K562 (cell line): Measurements from ENCODE around the gene MEIKIN. TPM values are rescaled to one million over a fixed set of nuclear protein-coding genes. Genes with fewer than 3 reads are reported as not detected.

Experiments
- ATAC-seq: fragments of 200-7000 bp; cut with Tn5 transposase; 3 replicates; pipeline ENCODE4 v1.9.1; 2020; ENCODE audit warnings: moderate library complexity
- BruUV-seq: library from RNA; stranded (reverse); fragments of 400-500 nt; replicated peaks from 2 replicates; lab custom pipeline; 2021; lab: Mats Ljungman, UMichigan
- CTCF ChIA-PET: fragments of 300-600 bp; formaldehyde crosslinking; extraction: SDS; loops from one replicate; lab custom pipeline; 2021; ENCODE audit warnings: low intra/inter-chr PET ratio; lab: Yijun Ruan, JAX
- POLR2A ChIA-PET: fragments of 300-600, 350-650 bp; sonication (Branson Sonifier 250); formaldehyde crosslinking; extraction: SDS; loops from one replicate; lab custom pipeline; 2021; ENCODE audit warnings: antibody characterized with exemption, inconsistent platforms; lab: Yijun Ruan, JAX
- DNase-seq, 4 experiments: peaks; one replicate each; pipeline versions ENCODE4 v3.0.0 to v3.0.0-alpha.2; 2011 to 2018; ENCODE audit warnings: low spot score in 3 of 4, mixed read lengths in 3 of 4; ENCODE audit errors: extremely low read depth in 1 of 4
- FAIRE-seq: peaks from 2 replicates; lab custom pipeline; 2011; peaks lifted over from hg19 to GRCh38; lab: Jason Lieb, UNC
- H2AFZ ChIP-seq: 2 replicates; pipeline ENCODE4 v1.6.0; 2011; ENCODE audit warnings: low read depth, low read length, control low read depth, inconsistent platforms
- H3K27ac ChIP-seq: fragments of 200-600 bp; 3 replicates; pipeline ENCODE4 v1.8.0; 2011; ENCODE audit warnings: low read depth, mild to moderate bottlenecking, control low read depth, inconsistent platforms, low read length, moderate library complexity, mixed read lengths; ENCODE audit errors: extremely low read depth
- H3K27me3 ChIP-seq, 2 experiments: fragments of 300-600 bp in 1 of 2; 2 replicates in 1 of 2; 3 replicates in 1 of 2; pipeline versions ENCODE4 v1.6.0 to v1.8.0; 2011; ENCODE audit warnings: inconsistent platforms in 2 of 2, low read length in 2 of 2, mild to moderate bottlenecking in 1 of 2, mixed read lengths in 1 of 2, moderate library complexity in 1 of 2; ENCODE audit not compliant: control insufficient read depth in 2 of 2, insufficient read depth in 2 of 2
- H3K36me3 ChIP-seq: fragments of 300-600 bp; 3 replicates; pipeline ENCODE4 v1.8.0; 2011; ENCODE audit warnings: mild to moderate bottlenecking, low read length, inconsistent platforms; ENCODE audit not compliant: control insufficient read depth, insufficient read depth
- H3K4me1 ChIP-seq, 2 experiments: fragments of 200-600 bp in 1 of 2; replicated peaks in 1 of 2; 2 replicates in 1 of 2; 3 replicates in 1 of 2; pipeline versions ENCODE4 v1.5.1 to v1.8.0; 2011; ENCODE audit warnings: inconsistent platforms in 2 of 2, low read length in 2 of 2, mild to moderate bottlenecking in 1 of 2, mixed read lengths in 1 of 2, moderate library complexity in 1 of 2; ENCODE audit not compliant: control insufficient read depth in 2 of 2, insufficient read depth in 2 of 2
- H3K4me2 ChIP-seq: 2 replicates; pipeline ENCODE4 v1.6.1; 2011; ENCODE audit warnings: low read length, control low read depth, inconsistent platforms, mixed read lengths; ENCODE audit not compliant: insufficient read depth
- H3K4me3 ChIP-seq: fragments of 200-600 bp; sonication (generic), shearing (Covaris generic); 2 replicates; pipeline ENCODE4 v1.5.1; 2016; ENCODE audit warnings: control low read depth, inconsistent platforms
- H3K79me2 ChIP-seq: fragments of 200-600 bp; 3 replicates; pipeline ENCODE4 v1.8.0; 2011; ENCODE audit warnings: low read length, inconsistent platforms; ENCODE audit not compliant: control insufficient read depth, insufficient read depth
- H3K9ac ChIP-seq, 2 experiments: 2 replicates each; pipeline versions ENCODE4 v1.6.0 to v1.6.1; 2011; ENCODE audit warnings: low read depth in 2 of 2, low read length in 2 of 2, control low read depth in 1 of 2, inconsistent platforms in 1 of 2, mild to moderate bottlenecking in 1 of 2, mixed read lengths in 1 of 2; ENCODE audit not compliant: insufficient read depth in 1 of 2
- H3K9me1 ChIP-seq: one replicate; pipeline ENCODE4 v1.6.0; 2011; ENCODE audit warnings: inconsistent platforms, mild to moderate bottlenecking, low read length, moderate library complexity; ENCODE audit not compliant: control insufficient read depth, insufficient read depth
- H3K9me3 ChIP-seq: replicated peaks from 2 replicates; pipeline ENCODE4 v1.5.1; 2011; ENCODE audit warnings: low read depth, low read length, inconsistent platforms; ENCODE audit not compliant: control insufficient read depth, insufficient read depth
- H4K20me1 ChIP-seq: replicated peaks from 2 replicates; pipeline ENCODE4 v1.6.1; 2011; ENCODE audit warnings: low read length, inconsistent platforms, mixed read lengths; ENCODE audit not compliant: control insufficient read depth, insufficient read depth
- FOXK2 ChIP-seq, 2 experiments: fragments of 450-650 bp; IDR thresholded peaks in 1 of 2; conservative IDR thresholded peaks in 1 of 2; 2 replicates each; pipeline ENCODE4 v1.6.1; 2016; ENCODE audit warnings: low read depth in 2 of 2, mild to moderate bottlenecking in 1 of 2
- HINFP ChIP-seq: fragments of 450-650 bp; conservative IDR thresholded peaks from 2 replicates; pipeline ENCODE4 v1.6.1; 2016; ENCODE audit warnings: missing genetic modification characterization, low read depth, mild to moderate bottlenecking, control low read depth, missing compliant biosample characterization
- HMBOX1 ChIP-seq: sonication (generic); IDR thresholded peaks from 2 replicates; pipeline ENCODE4 v1.6.1; 2016
- HMGN3 ChIP-seq: IDR thresholded peaks from 2 replicates; pipeline ENCODE4 v1.6.1; 2011; ENCODE audit warnings: borderline replicate concordance, low read depth, mild to moderate bottlenecking, mixed read lengths, low read length; ENCODE audit not compliant: insufficient read length; ENCODE audit errors: extremely low read depth
- MTA3 ChIP-seq: fragments of 450-650 bp; formaldehyde crosslinking; IDR thresholded peaks from 2 replicates; pipeline ENCODE4 v1.6.1; 2017; ENCODE audit warnings: mild to moderate bottlenecking, borderline replicate concordance
- SREBF1 ChIP-seq: fragments of 150-350 bp; IDR thresholded peaks from 2 replicates; pipeline ENCODE4 v1.6.1; 2014; ENCODE audit warnings: antibody characterized with exemption, low read depth, low read length, borderline replicate concordance
- THRAP3 ChIP-seq: fragments of 450-650 bp; IDR thresholded peaks from 2 replicates; pipeline ENCODE4 v1.6.1; 2016; ENCODE audit warnings: mild to moderate bottlenecking, inconsistent platforms, borderline replicate concordance
- ZNF79 ChIP-seq: fragments of 250-450 bp; sonication (Bioruptor Pico); IDR thresholded peaks from 2 replicates; pipeline ENCODE4 v1.4.0; 2020; ENCODE audit warnings: low read depth, mild to moderate bottlenecking, moderate library complexity
- ZSCAN32 ChIP-seq: fragments of 450-650 bp; formaldehyde crosslinking; IDR thresholded peaks from 2 replicates; pipeline ENCODE4 v1.4.0; 2020; ENCODE audit warnings: mild to moderate bottlenecking, moderate library complexity
- WGBS: fragments of 100-300 bp; shearing (Covaris generic); methylation state at CpG from one replicate; pipeline ENCODE4 v1.1.6; 2016; ENCODE audit warnings: low coverage, mixed read lengths; ENCODE audit not compliant: insufficient coverage; ENCODE audit errors: missing lambda C conversion rate; 5-methylcytosine and 5-hydroxymethylcytosine counted together
- in situ Hi-C: fragments of 300-500 bp; cut with MboI; formaldehyde crosslinking; loops from 4 replicates; pipeline ENCODE4 v1.15.0; 2018; ENCODE audit warnings: inconsistent platforms, mixed read lengths
- intact Hi-C: fragments of 100-400 bp; cut with micrococcal nuclease; formaldehyde crosslinking; loops from 2 replicates; pipeline ENCODE4 v1.14.2; 2022
- polyA plus RNA-seq, 8 experiments: library from polyadenylated mRNA; depleted of rRNA in 4 of 8; stranded (reverse) in 5 of 8; unstranded in 3 of 8; fragments of >200 nt; fragmentation: Nextera tagmentation in 2 of 8; fragmentation: Illumina TruSeq in 1 of 8; extraction: Ambion mirVana in 2 of 8; extraction: Trizol in 1 of 8; gene quantifications; 2 replicates each; pipeline versions ENCODE4 v1.2.1 to v1.2.3, GENCODE V29; 2011 to 2014; ENCODE audit warnings: inconsistent platforms in 1 of 8, missing spikeins in 1 of 8
- total RNA-seq, 7 experiments: library from RNA; depleted of rRNA in 6 of 7; stranded (reverse); fragments of >200 nt in 6 of 7; fragmentation: Illumina TruSeq in 2 of 7; extraction: Trizol in 2 of 7; gene quantifications; 2 replicates each; pipeline versions ENCODE4 v1.2.1 to v1.2.3, GENCODE V29; 2011 to 2021; ENCODE audit warnings: low replicate concordance in 1 of 7
- TF ChIP-seq, protein P1 (sequence below): fragments of 250-450 bp; sonication (Bioruptor Pico); IDR thresholded peaks from 2 replicates; pipeline ENCODE4 v1.4.0; 2020; ENCODE audit warnings: mild to moderate bottlenecking, moderate library complexity
- TF ChIP-seq, protein P2 (sequence below): fragments of 250-450 bp; sonication (Bioruptor Pico); IDR thresholded peaks from 2 replicates; pipeline ENCODE4 v1.5.1; 2021; ENCODE audit warnings: mild to moderate bottlenecking

The MEIKIN gene
- total and polyA plus RNA-seq, 9 of the 15 experiments (the other 6 are each of a cell fraction or from before 2014, with no cell fraction given): 0.18 TPM; not detected in 8

DNA sequence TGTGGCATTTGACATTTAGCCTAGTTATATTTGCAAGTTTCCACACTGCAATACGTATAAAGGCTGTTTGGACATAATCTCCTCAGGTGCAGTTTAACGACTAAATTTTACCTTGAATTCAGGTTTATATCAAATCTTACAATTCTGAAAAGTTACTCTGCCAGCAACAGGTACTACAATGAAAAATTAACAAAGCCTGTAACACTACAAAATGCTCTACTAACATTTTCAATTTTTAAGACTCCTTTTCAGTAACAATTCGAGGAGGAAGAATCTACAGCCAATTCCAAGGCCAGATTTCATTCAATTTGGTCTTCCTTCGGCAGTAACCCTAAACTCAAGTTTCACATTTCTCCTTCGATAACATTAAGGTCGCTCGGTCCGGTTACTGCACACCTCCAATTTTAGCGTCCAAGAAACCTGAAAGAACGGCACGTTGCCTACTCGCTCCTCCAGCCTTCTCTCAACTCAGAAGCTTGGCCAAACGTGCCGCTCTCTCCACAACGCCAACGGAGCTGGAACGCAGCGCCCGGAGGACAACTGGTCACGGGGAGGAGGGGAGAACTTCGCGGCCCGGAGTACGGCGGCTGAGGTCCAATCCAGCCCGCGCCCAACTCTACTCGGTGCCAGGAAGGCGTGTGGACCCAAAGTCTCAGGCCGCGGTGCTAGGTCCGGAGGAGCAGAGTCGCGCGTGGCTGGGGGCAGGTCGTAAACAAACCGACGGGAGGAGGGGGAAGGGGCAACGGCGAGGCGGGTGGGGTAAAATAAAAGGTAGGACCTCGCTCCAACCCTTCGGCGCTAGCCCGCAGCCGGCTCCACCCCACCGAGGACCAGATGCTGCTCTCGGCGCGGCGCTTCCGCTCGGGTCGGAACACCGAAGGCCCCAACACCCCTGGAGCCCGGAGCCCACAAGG, 149.3 kb downstream of the MEIKIN start:
- H3K27ac ChIP-seq: peak overlapping the region; percentile 98
- WGBS: 1% methylated on average over 52 of the region's 56 CpGs
- H3K9ac ChIP-seq: peak overlapping the region; percentile 97 to 99
- peaks cover 63% of the 10 kb centered on the region for H3K79me2 ChIP-seq
- CTCF ChIA-PET: no interaction called here
- peak; percentile 19 for FAIRE-seq
- POLR2A ChIA-PET: interaction anchor here (0.6 to 2.3 kb wide), 17 partner anchors 8 to 232 kb away, joined by 3 to 9 read pairs (median 3); no protein-coding TSS in a partner anchor
- no peaks in the 10 kb centered on the region for H3K9me3 ChIP-seq
- peak overlapping the region; percentile 66 for H2AFZ ChIP-seq
- peak overlapping the region; percentile 85 for H3K4me2 ChIP-seq
- H4K20me1 ChIP-seq: peaks cover 13% of the 10 kb centered on the region; the same call in 1 of the 2 replicates
- H3K36me3 ChIP-seq: peaks cover 24% of the 10 kb centered on the region
- H3K4me3 ChIP-seq: peak overlapping the region; percentile 75
- no peaks in the 10 kb centered on the region for H3K27me3 ChIP-seq
- intact Hi-C loops: loop anchor here (2.0 to 10.0 kb wide), 4 partner anchors 121 to 209 kb away; partner anchors contain the start of gene RAPGEF6
- H3K9me1 ChIP-seq: no peaks in the 10 kb centered on the region
- in situ Hi-C loops: no loop called here
- H3K4me1 ChIP-seq: peaks cover 18 to 27% of the 10 kb centered on the region in 2 experiments
- DNase-seq: peak in 2 of 4 experiments; percentile 41 to 63
- no TSS peak for BruUV-seq
- peak; percentile 49 for ATAC-seq
- TF ChIP-seq FOXK2 (conservative IDR thresholded peaks at IDR 0.05 in 1 of 2, IDR thresholded peaks at IDR 0.05 in 1 of 2; ENCODE audit: low read depth in 2 of 2) (no peak; a peak in 1 of 4 replicates), MTA3 (no peak), HMBOX1 (no peak), SREBF1 (no peak), HINFP (tag) (no peak), ZSCAN32 (CRISPR knock-in tag) (no peak), THRAP3 (no peak), ZNF79 (CRISPR knock-in tag) (no peak), HMGN3 (peak; percentile 17)
- TF ChIP-seq, protein P1, sequence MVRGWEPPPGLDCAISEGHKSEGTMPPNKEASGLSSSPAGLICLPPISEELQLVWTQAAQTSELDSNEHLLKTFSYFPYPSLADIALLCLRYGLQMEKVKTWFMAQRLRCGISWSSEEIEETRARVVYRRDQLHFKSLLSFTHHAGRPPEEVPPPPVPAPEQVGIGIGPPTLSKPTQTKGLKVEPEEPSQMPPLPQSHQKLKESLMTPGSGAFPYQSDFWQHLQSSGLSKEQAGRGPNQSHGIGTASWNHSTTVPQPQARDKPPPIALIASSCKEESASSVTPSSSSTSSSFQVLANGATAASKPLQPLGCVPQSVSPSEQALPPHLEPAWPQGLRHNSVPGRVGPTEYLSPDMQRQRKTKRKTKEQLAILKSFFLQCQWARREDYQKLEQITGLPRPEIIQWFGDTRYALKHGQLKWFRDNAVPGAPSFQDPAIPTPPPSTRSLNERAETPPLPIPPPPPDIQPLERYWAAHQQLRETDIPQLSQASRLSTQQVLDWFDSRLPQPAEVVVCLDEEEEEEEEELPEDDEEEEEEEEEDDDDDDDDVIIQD: no peak
- TF ChIP-seq, protein P2, sequence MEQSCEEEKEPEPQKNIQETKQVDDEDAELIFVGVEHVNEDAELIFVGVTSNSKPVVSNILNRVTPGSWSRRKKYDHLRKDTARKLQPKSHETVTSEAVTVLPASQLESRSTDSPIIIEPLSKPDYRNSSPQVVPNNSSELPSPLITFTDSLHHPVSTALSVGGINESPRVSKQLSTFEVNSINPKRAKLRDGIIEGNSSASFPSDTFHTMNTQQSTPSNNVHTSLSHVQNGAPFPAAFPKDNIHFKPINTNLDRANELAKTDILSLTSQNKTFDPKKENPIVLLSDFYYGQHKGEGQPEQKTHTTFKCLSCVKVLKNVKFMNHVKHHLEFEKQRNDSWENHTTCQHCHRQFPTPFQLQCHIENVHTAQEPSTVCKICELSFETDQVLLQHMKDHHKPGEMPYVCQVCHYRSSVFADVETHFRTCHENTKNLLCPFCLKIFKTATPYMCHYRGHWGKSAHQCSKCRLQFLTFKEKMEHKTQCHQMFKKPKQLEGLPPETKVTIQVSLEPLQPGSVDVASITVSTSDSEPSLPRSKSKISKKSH (CRISPR knock-in tag): no peak
